GM12878 (cell line): ENCODE results near the gene ELN. TPM values are rescaled to one million over a fixed set of nuclear protein-coding genes. Genes with fewer than 3 reads are reported as not detected.

Experiments used
- ATAC-seq: fragments of 200-7000 bp; cut with Tn5 transposase; 3 replicates; pipeline ENCODE4 v1.9.1; 2020; ENCODE audit warnings: mild to moderate bottlenecking, moderate library complexity
- BruUV-seq: library from RNA; stranded (reverse); fragments of 400-500 nt; replicated peaks from 2 replicates; lab custom pipeline; 2021; lab: Mats Ljungman, UMichigan
- CTCF ChIA-PET: fragments of 300-600 bp; sonication (Branson Sonifier 250); formaldehyde crosslinking; extraction: SDS; loops from one replicate; lab custom pipeline; 2021; ENCODE audit warnings: inconsistent platforms; lab: Yijun Ruan, JAX
- POLR2A ChIA-PET: fragments of 350-600 bp; formaldehyde crosslinking; extraction: SDS; loops from one replicate; lab custom pipeline; 2021; ENCODE audit warnings: inconsistent platforms; lab: Charles Lee
- RAD21 ChIA-PET: fragments of 300-600 bp; sonication (Branson Sonifier 250); formaldehyde crosslinking; loops from one replicate; lab custom pipeline; 2023; ENCODE audit warnings: antibody characterized with exemption; ENCODE audit not compliant: unreplicated experiment; lab: Charles Lee
- SMC1A ChIA-PET: fragments of 300-600 bp; sonication (Branson Sonifier 250); formaldehyde crosslinking; loops from one replicate; lab custom pipeline; 2023; ENCODE audit not compliant: unreplicated experiment, uncharacterized antibody; lab: Charles Lee
- DNase-seq: peaks from one replicate; pipeline ENCODE4 v3.0.0-alpha.2; 2011; ENCODE audit warnings: low read depth, low spot score
- FAIRE-seq: peaks from 3 replicates; lab custom pipeline; 2011; peaks lifted over from hg19 to GRCh38; lab: Jason Lieb, UNC
- H2AFZ ChIP-seq: 2 replicates; pipeline ENCODE4 v1.6.0; 2011; ENCODE audit warnings: low read depth, low read length, control low read depth; ENCODE audit not compliant: control insufficient read depth
- H3K27ac ChIP-seq: 2 replicates; pipeline ENCODE4 v1.5.1; 2011; ENCODE audit warnings: control low read depth; ENCODE audit not compliant: control insufficient read depth, insufficient read depth
- H3K27me3 ChIP-seq, 2 experiments: replicated peaks in 1 of 2; 2 replicates each; pipeline versions ENCODE4 v1.6.0 to v1.6.1; 2011; ENCODE audit warnings: low read length in 1 of 2; ENCODE audit not compliant: control insufficient read depth in 2 of 2, insufficient read depth in 2 of 2
- H3K36me3 ChIP-seq, 2 experiments: 2 replicates each; pipeline ENCODE4 v1.5.1; 2011; ENCODE audit warnings: low read length in 1 of 2; ENCODE audit not compliant: control insufficient read depth in 2 of 2, insufficient read depth in 2 of 2
- H3K4me1 ChIP-seq: 2 replicates; pipeline ENCODE4 v1.6.1; 2011; ENCODE audit warnings: mild to moderate bottlenecking, low read length, moderate library complexity, mixed read lengths; ENCODE audit not compliant: control insufficient read depth, insufficient read depth
- H3K4me2 ChIP-seq: 2 replicates; pipeline ENCODE4 v1.6.0; 2011; ENCODE audit warnings: control low read depth; ENCODE audit not compliant: control insufficient read depth, insufficient read depth
- H3K4me3 ChIP-seq: fragments of 200-600 bp; sonication (generic); 2 replicates; pipeline ENCODE4 v1.5.1; 2016
- H3K79me2 ChIP-seq: 2 replicates; pipeline ENCODE4 v1.6.0; 2011; ENCODE audit warnings: low read length; ENCODE audit not compliant: control insufficient read depth, insufficient read depth
- H3K9ac ChIP-seq: 2 replicates; pipeline ENCODE4 v1.8.0; 2011; ENCODE audit warnings: low read length, control low read depth, mixed read lengths; ENCODE audit not compliant: control insufficient read depth, insufficient read depth
- H3K9me3 ChIP-seq: replicated peaks from 3 replicates; pipeline ENCODE4 v1.5.1; 2011; ENCODE audit warnings: mild to moderate bottlenecking, low read length; ENCODE audit not compliant: control insufficient read depth, insufficient read depth
- H4K20me1 ChIP-seq: 2 replicates; pipeline ENCODE4 v1.6.0; 2011; ENCODE audit not compliant: control insufficient read depth, insufficient read depth
- CHD2 ChIP-seq: IDR thresholded peaks from 2 replicates; pipeline ENCODE4 v1.6.1; 2011; ENCODE audit warnings: low read depth, low read length, improper control_type of control experiment, borderline replicate concordance
- GABPA ChIP-seq: IDR thresholded peaks from 2 replicates; pipeline ENCODE4 v1.6.1; 2014; ENCODE audit warnings: antibody characterized with exemption, low read depth, mild to moderate bottlenecking, inconsistent platforms
- HDAC2 ChIP-seq: fragments of 200-600 bp; sonication (generic); IDR thresholded peaks from 2 replicates; pipeline ENCODE4 v1.6.1; 2017
- MLLT1 ChIP-seq: fragments of 450-650 bp; IDR thresholded peaks from 2 replicates; pipeline ENCODE4 v1.6.1; 2016; ENCODE audit warnings: mild to moderate bottlenecking
- NFIC ChIP-seq: IDR thresholded peaks from 2 replicates; pipeline ENCODE4 v1.6.1; 2012; ENCODE audit warnings: low read depth, mild to moderate bottlenecking, inconsistent platforms, low read length, moderate library complexity
- POLR2A ChIP-seq: IDR thresholded peaks from 2 replicates; pipeline ENCODE4 v1.6.1; 2011; ENCODE audit warnings: low read depth, mild to moderate bottlenecking, low read length
- WGBS: methylation state at CpG from one replicate; pipeline ENCODE4 v1.1.6; 2016; ENCODE audit warnings: low lambda C conversion rate; ENCODE audit not compliant: insufficient replicate concordance, insufficient coverage; ENCODE audit errors: missing lambda C conversion rate; 5-methylcytosine and 5-hydroxymethylcytosine counted together
- in situ Hi-C: fragments of 300-500 bp; cut with MboI; formaldehyde crosslinking; loops from 9 replicates; pipeline ENCODE4 v1.14.3; 2018; ENCODE audit warnings: mixed read lengths
- intact Hi-C: fragments of 100-400 bp; cut with micrococcal nuclease; formaldehyde crosslinking; loops from one replicate; pipeline ENCODE4 v1.14.2; 2022; ENCODE audit not compliant: unreplicated experiment
- polyA plus RNA-seq, 11 experiments: library from polyadenylated mRNA; depleted of rRNA in 4 of 11; unstranded in 6 of 11; stranded (reverse) in 5 of 11; fragments of >200 nt; fragmentation: Nextera tagmentation in 4 of 11; fragmentation: Illumina TruSeq in 1 of 11; extraction: Ambion mirVana in 4 of 11; extraction: Trizol in 1 of 11; gene quantifications; 1 replicate in 1 of 11; 2 replicates in 10 of 11; pipeline versions ENCODE4 v1.2.1 to v1.2.3, GENCODE V29; 2011 to 2016; ENCODE audit warnings: inconsistent platforms in 2 of 11, missing spikeins in 2 of 11, low read depth in 1 of 11
- total RNA-seq, 4 experiments: library from RNA; depleted of rRNA in 3 of 4; stranded (reverse); fragments of >200 nt in 3 of 4; fragmentation: Illumina TruSeq in 1 of 4; extraction: Trizol in 1 of 4; gene quantifications; 2 replicates each; pipeline versions ENCODE4 v1.2.1 to v1.2.3, GENCODE V29; 2013 to 2021
- TF ChIP-seq, protein P1 (sequence below): fragments of 450-650 bp; formaldehyde crosslinking; IDR thresholded peaks from 2 replicates; pipeline ENCODE4 v1.4.0; 2020; ENCODE audit warnings: mild to moderate bottlenecking, moderate library complexity

ELN gene
- total and polyA plus RNA-seq, 10 of the 15 experiments (the other 5 are each of a cell fraction or from before 2014, with no cell fraction given): 0.08 to 0.27 (median 0.23) TPM; not detected in 7

DNA sequence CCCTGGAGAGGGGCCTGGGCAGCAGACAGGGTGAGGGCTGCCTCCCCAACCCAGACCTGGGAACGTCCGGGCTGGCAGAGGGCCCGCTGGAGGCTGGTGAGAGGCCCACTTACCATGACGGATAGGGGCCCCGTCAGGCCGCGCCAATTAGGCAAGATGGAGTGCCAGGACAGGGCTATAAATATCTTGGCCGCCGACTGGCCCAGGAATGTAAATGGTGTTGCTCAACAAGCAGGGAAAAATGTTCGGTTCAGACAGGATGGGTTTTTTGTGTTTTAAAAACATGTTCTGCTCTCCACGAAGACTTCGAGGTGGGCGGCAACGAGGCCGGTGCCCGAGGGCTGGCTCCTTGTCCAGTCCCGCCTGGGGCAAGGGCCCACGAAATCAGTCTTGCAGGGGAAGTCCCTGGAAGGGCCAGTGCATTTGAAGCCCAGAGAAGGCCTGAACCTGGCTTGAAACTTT lies 35.8 kb upstream of the ELN start:
- FAIRE-seq: no peak
- H3K4me3 ChIP-seq: no peak overlapping the region
- WGBS: 79% methylated on average over 18 of the region's 18 CpGs
- in situ Hi-C loops: no loop called here
- ChIA-PET RAD21 (no interaction called here), SMC1A (no interaction called here), CTCF (no interaction called here), POLR2A (no interaction called here)
- no peak for TF ChIP-seq CHD2
- no peak for TF ChIP-seq MLLT1
- TF ChIP-seq GABPA: no peak
- no peak for TF ChIP-seq NFIC
- TF ChIP-seq POLR2A: no peak
- TF ChIP-seq, protein P1, sequence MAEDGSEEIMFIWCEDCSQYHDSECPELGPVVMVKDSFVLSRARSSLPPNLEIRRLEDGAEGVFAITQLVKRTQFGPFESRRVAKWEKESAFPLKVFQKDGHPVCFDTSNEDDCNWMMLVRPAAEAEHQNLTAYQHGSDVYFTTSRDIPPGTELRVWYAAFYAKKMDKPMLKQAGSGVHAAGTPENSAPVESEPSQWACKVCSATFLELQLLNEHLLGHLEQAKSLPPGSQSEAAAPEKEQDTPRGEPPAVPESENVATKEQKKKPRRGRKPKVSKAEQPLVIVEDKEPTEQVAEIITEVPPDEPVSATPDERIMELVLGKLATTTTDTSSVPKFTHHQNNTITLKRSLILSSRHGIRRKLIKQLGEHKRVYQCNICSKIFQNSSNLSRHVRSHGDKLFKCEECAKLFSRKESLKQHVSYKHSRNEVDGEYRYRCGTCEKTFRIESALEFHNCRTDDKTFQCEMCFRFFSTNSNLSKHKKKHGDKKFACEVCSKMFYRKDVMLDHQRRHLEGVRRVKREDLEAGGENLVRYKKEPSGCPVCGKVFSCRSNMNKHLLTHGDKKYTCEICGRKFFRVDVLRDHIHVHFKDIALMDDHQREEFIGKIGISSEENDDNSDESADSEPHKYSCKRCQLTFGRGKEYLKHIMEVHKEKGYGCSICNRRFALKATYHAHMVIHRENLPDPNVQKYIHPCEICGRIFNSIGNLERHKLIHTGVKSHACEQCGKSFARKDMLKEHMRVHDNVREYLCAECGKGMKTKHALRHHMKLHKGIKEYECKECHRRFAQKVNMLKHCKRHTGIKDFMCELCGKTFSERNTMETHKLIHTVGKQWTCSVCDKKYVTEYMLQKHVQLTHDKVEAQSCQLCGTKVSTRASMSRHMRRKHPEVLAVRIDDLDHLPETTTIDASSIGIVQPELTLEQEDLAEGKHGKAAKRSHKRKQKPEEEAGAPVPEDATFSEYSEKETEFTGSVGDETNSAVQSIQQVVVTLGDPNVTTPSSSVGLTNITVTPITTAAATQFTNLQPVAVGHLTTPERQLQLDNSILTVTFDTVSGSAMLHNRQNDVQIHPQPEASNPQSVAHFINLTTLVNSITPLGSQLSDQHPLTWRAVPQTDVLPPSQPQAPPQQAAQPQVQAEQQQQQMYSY (CRISPR knock-in tag): no peak
- no peak for TF ChIP-seq HDAC2
- peaks cover 1% of the 10 kb centered on the region; the same call in 1 of the 3 replicates for H3K9me3 ChIP-seq
- no peaks in the 10 kb centered on the region for H4K20me1 ChIP-seq
- intact Hi-C loops: no loop called here
- H2AFZ ChIP-seq: no peak overlapping the region
- no TSS peak for BruUV-seq
- no peaks in the 10 kb centered on the region for H3K4me1 ChIP-seq
- no peaks in the 10 kb centered on the region for H3K79me2 ChIP-seq
- no peak overlapping the region for H3K9ac ChIP-seq
- no peak for DNase-seq
- ATAC-seq: no peak
- H3K4me2 ChIP-seq: no peak overlapping the region
- no peak overlapping the region for H3K27ac ChIP-seq
- H3K27me3 ChIP-seq: no peaks in the 10 kb centered on the region
- H3K36me3 ChIP-seq: no peaks in the 10 kb centered on the region
